Neutrophil (primary cell): ENCODE results near the gene CCNG1.
"Not testable (repeated sequence)": the region's sequence is repeated elsewhere in the genome, so short reads cannot be mapped to it uniquely, and the experiment has no call there.

Experiments used
- H3K27ac ChIP-seq: fragments of 200-600 bp; sonication (generic); 2 replicates; pipeline ENCODE4 v1.5.1; 2016; ENCODE audit warnings: mild to moderate bottlenecking, moderate library complexity
- H3K27me3 ChIP-seq: fragments of 200-600 bp; sonication (generic); 2 replicates; pipeline ENCODE4 v1.6.0; 2016; ENCODE audit warnings: mild to moderate bottlenecking
- H3K36me3 ChIP-seq: fragments of 200-600 bp; sonication (generic); 2 replicates; pipeline ENCODE4 v1.5.1; 2017
- H3K4me1 ChIP-seq, 2 experiments: fragments of 200-600 bp in 1 of 2; sonication (generic) in 1 of 2; 1 replicate in 1 of 2; 2 replicates in 1 of 2; pipeline versions ENCODE4 v1.5.1 to v1.6.1; 2013 to 2016; ENCODE audit warnings: low read depth in 1 of 2, low read length in 1 of 2, mild to moderate bottlenecking in 1 of 2, moderate library complexity in 1 of 2; ENCODE audit not compliant: control insufficient read depth in 1 of 2, insufficient read depth in 1 of 2
- H3K4me3 ChIP-seq, 2 experiments: fragments of 200-600 bp in 1 of 2; sonication (generic) in 1 of 2; 1 replicate in 1 of 2; 2 replicates in 1 of 2; pipeline ENCODE4 v1.5.1; 2013 to 2016; ENCODE audit warnings: low read depth in 1 of 2, low read length in 1 of 2, mild to moderate bottlenecking in 1 of 2, moderate library complexity in 1 of 2
- H3K9me3 ChIP-seq: fragments of 200-600 bp; sonication (generic); 2 replicates; pipeline ENCODE4 v1.5.1; 2016
- CTCF ChIP-seq: fragments of 200-600 bp; sonication (generic); IDR thresholded peaks from 2 replicates; pipeline ENCODE4 v1.5.1; 2016; ENCODE audit warnings: antibody characterized with exemption

The CCNG1 gene

GRCh38 chr5:163437309-163438182 is at the start of gene CCNG1:
TSS of gene CCNG1 (plus strand) at chr5:163437595. CDS start at chr5:163439257, 1,662 bp downstream.
- no peaks in the 10 kb centered on the region for H3K27me3 ChIP-seq
- H3K4me3 ChIP-seq = peak within 1 kb of the TSS; percentile 83 to 97
- peaks cover 25% of the 10 kb centered on the region for H3K36me3 ChIP-seq
- peaks cover 19 to 22% of the 10 kb centered on the region in 2 experiments for H3K4me1 ChIP-seq
- no peaks in the 10 kb centered on the region for H3K9me3 ChIP-seq
- H3K27ac ChIP-seq = peak within 1 kb of the TSS; percentile 84
- TF ChIP-seq CTCF = no peak

GRCh38 chr5:163395792-163396191 is 41.6 kb upstream of the CCNG1 start:
- Histone ChIP-seq H3K4me3 (no peak overlapping the region), H3K4me1 (peaks cover 0 to 9% of the 10 kb centered on the region in 2 experiments), H3K27ac (no peak overlapping the region), H3K27me3 (no peaks in the 10 kb centered on the region), H3K36me3 (no peaks in the 10 kb centered on the region), H3K9me3 (no peaks in the 10 kb centered on the region)
- no peak for TF ChIP-seq CTCF

- peak overlapping the region; percentile 19 for H3K27ac ChIP-seq
Measured at GRCh38 chr5:163396818-163397340, 40.5 kb upstream of the CCNG1 start.

GRCh38 chr5:163397354-163397753 is 40.0 kb upstream of the CCNG1 start:
- Histone ChIP-seq H3K4me3 (no peak overlapping the region), H3K36me3 (no peaks in the 10 kb centered on the region), H3K9me3 (no peaks in the 10 kb centered on the region), H3K4me1 (peaks cover 0 to 9% of the 10 kb centered on the region in 2 experiments), H3K27me3 (no peaks in the 10 kb centered on the region), H3K27ac (no peak overlapping the region)
- no peak for TF ChIP-seq CTCF

More at GRCh38 chr5:163396818-163397340, 40.5 kb upstream of the CCNG1 start:
- H3K36me3 ChIP-seq, H3K4me1 ChIP-seq, H3K4me3 ChIP-seq, H3K27me3 ChIP-seq, H3K9me3 ChIP-seq: not testable (repeated sequence)

GRCh38 chr5:163399923-163400322 is 37.5 kb upstream of the CCNG1 start:
- Histone ChIP-seq H3K4me3 (no peak overlapping the region), H3K4me1 (peaks cover 0 to 9% of the 10 kb centered on the region in 2 experiments), H3K9me3 (no peaks in the 10 kb centered on the region), H3K36me3 (no peaks in the 10 kb centered on the region), H3K27me3 (no peaks in the 10 kb centered on the region), H3K27ac (no peak overlapping the region)
- TF ChIP-seq CTCF = no peak

GRCh38 chr5:163401271-163401670 is 36.1 kb upstream of the CCNG1 start:
- H3K4me1 ChIP-seq = peaks cover 9 to 19% of the 10 kb centered on the region in 2 experiments
- H3K27me3 ChIP-seq = no peaks in the 10 kb centered on the region
- no peaks in the 10 kb centered on the region for H3K36me3 ChIP-seq
- H3K4me3 ChIP-seq = no peak overlapping the region
- no peaks in the 10 kb centered on the region for H3K9me3 ChIP-seq
- TF ChIP-seq CTCF = no peak
- no peak overlapping the region for H3K27ac ChIP-seq
